HCT116 (cell line): ENCODE data around the gene APPBP2. TPM values are rescaled to one million over a fixed set of nuclear protein-coding genes. Genes with fewer than 3 reads are reported as not detected.
"Not testable (repeated sequence)": the region's sequence is repeated elsewhere in the genome, so short reads cannot be mapped to it uniquely, and the experiment has no call there.

Source experiments
- ATAC-seq: fragments of 200-7000 bp; cut with Tn5 transposase; 2 replicates; pipeline ENCODE4 v1.9.1; 2020; ENCODE audit warnings: mild to moderate bottlenecking, moderate library complexity
- BruUV-seq: library from RNA; stranded (reverse); fragments of 400-500 nt; replicated peaks from 2 replicates; lab custom pipeline; 2021; lab: Mats Ljungman, UMichigan
- CTCF ChIA-PET: fragments of 300-600 bp; sonication (Branson Sonifier 250); formaldehyde crosslinking; loops from one replicate; lab custom pipeline; 2021; ENCODE audit warnings: antibody characterized with exemption; lab: Charles Lee
- POLR2A ChIA-PET: fragments of 300-600, 350-600 bp; sonication (Branson Sonifier 250); formaldehyde crosslinking; loops from one replicate; lab custom pipeline; 2021; ENCODE audit warnings: antibody characterized with exemption; lab: Charles Lee
- RAD21 ChIA-PET, 2 experiments: fragments of 300-600 bp; sonication (Branson Sonifier 250); formaldehyde crosslinking; loops; one replicate each; lab custom pipeline; 2023; ENCODE audit warnings: low total read pairs in 2 of 2; ENCODE audit not compliant: uncharacterized antibody in 2 of 2, unreplicated experiment in 2 of 2, low non-redundant PET in 1 of 2; lab: Charles Lee
- DNase-seq: peaks from one replicate; pipeline ENCODE4 v3.0.0-alpha.2; 2010; ENCODE audit warnings: low read depth, low spot score
- H2AFZ ChIP-seq: fragments of 200-600 bp; shearing (Covaris generic), sonication (generic); 2 replicates; pipeline ENCODE4 v1.6.1; 2017; ENCODE audit warnings: low read depth, mixed run types, mixed read lengths, antibody characterized with exemption, low read length; ENCODE audit not compliant: poor library complexity, severe bottlenecking
- H3K27ac ChIP-seq: 2 replicates; pipeline ENCODE4 v1.5.1; 2012; ENCODE audit warnings: low read depth, low read length
- H3K27me3 ChIP-seq: fragments of 200-600 bp; sonication (generic); 2 replicates; pipeline ENCODE4 v1.6.1; 2016; ENCODE audit warnings: mixed run types, low read length, mixed read lengths; ENCODE audit not compliant: insufficient read depth
- H3K36me3 ChIP-seq, 2 experiments: fragments of 200-500 bp in 1 of 2; fragments of 200-600 bp in 1 of 2; sonication (Bioruptor generic) in 1 of 2; sonication (generic) in 1 of 2; 2 replicates each; pipeline versions ENCODE4 v1.5.1 to v1.6.1; 2014 to 2016; ENCODE audit warnings: low read length in 2 of 2, inconsistent platforms in 1 of 2, mixed read lengths in 1 of 2, mixed run types in 1 of 2; ENCODE audit not compliant: insufficient read depth in 2 of 2, control insufficient read depth in 1 of 2
- H3K4me1 ChIP-seq, 2 experiments: fragments of 200-600 bp in 1 of 2; sonication (generic) in 1 of 2; 2 replicates each; pipeline versions ENCODE4 v1.5.1 to v1.6.1; 2012 to 2017; ENCODE audit warnings: low read length in 2 of 2, inconsistent platforms in 1 of 2, mild to moderate bottlenecking in 1 of 2, mixed read lengths in 1 of 2, mixed run types in 1 of 2, moderate library complexity in 1 of 2; ENCODE audit not compliant: insufficient read depth in 2 of 2, control insufficient read depth in 1 of 2
- H3K4me2 ChIP-seq: fragments of 200-600 bp; sonication (generic); 2 replicates; pipeline ENCODE4 v1.6.1; 2017; ENCODE audit warnings: mixed run types, low read length, mixed read lengths
- H3K4me3 ChIP-seq, 2 experiments: fragments of 200-600 bp in 1 of 2; sonication (generic) in 1 of 2; replicated peaks in 1 of 2; 2 replicates each; pipeline ENCODE4 v1.5.1; 2011 to 2016; ENCODE audit warnings: low read length in 2 of 2, control low read depth in 1 of 2, low read depth in 1 of 2, mild to moderate bottlenecking in 1 of 2, mixed read lengths in 1 of 2, mixed run types in 1 of 2
- H3K79me2 ChIP-seq: fragments of 200-600 bp; sonication (generic); 2 replicates; pipeline ENCODE4 v1.6.1; 2017; ENCODE audit warnings: mild to moderate bottlenecking, mixed run types, low read length, moderate library complexity, mixed read lengths; ENCODE audit not compliant: insufficient read depth
- H3K9ac ChIP-seq: fragments of 200-600 bp; sonication (generic); 2 replicates; pipeline ENCODE4 v1.6.1; 2016; ENCODE audit warnings: low read length, mixed read lengths
- H3K9me2 ChIP-seq: fragments of 200-600 bp; sonication (generic), shearing (Covaris generic); 2 replicates; pipeline ENCODE4 v1.6.1; 2017; ENCODE audit warnings: mixed run types, mild to moderate bottlenecking, moderate library complexity; ENCODE audit not compliant: insufficient read depth
- H3K9me3 ChIP-seq, 2 experiments: fragments of 200-500 bp in 1 of 2; fragments of 200-600 bp in 1 of 2; sonication (Bioruptor generic) in 1 of 2; sonication (generic) in 1 of 2; 2 replicates each; pipeline ENCODE4 v1.6.1; 2014 to 2017; ENCODE audit warnings: low read length in 2 of 2, mixed read lengths in 2 of 2, inconsistent platforms in 1 of 2, low read depth in 1 of 2, mild to moderate bottlenecking in 1 of 2, mixed run types in 1 of 2, moderate library complexity in 1 of 2; ENCODE audit not compliant: control insufficient read depth in 1 of 2, insufficient read depth in 1 of 2
- H4K20me1 ChIP-seq: fragments of 200-600 bp; sonication (generic), shearing (Covaris generic); 2 replicates; pipeline ENCODE4 v1.6.1; 2017; ENCODE audit warnings: mixed run types, mild to moderate bottlenecking, moderate library complexity; ENCODE audit not compliant: insufficient read depth
- CBX3 ChIP-seq: IDR thresholded peaks from 2 replicates; pipeline ENCODE4 v1.6.1; 2012; ENCODE audit warnings: low read depth
- EZH2phosphoT487 ChIP-seq: fragments of 200-600 bp; IDR thresholded peaks from 2 replicates; pipeline ENCODE4 v1.6.1; 2018; ENCODE audit warnings: antibody characterized with exemption, borderline replicate concordance
- FOSL1 ChIP-seq: IDR thresholded peaks from 2 replicates; pipeline ENCODE4 v1.6.1; 2012; ENCODE audit warnings: low read depth
- JUND ChIP-seq: IDR thresholded peaks from 2 replicates; pipeline ENCODE4 v1.6.1; 2012
- RAD21 ChIP-seq: IDR thresholded peaks from 2 replicates; pipeline ENCODE4 v1.6.1; 2012; ENCODE audit warnings: low read depth, mild to moderate bottlenecking
- SRF ChIP-seq: IDR thresholded peaks from 2 replicates; pipeline ENCODE4 v1.6.1; 2012; ENCODE audit warnings: low read depth
- ZNF274 ChIP-seq: fragments of 200-500 bp; sonication (Bioruptor generic); IDR thresholded peaks from 2 replicates; pipeline ENCODE4 v1.6.1; 2014; ENCODE audit warnings: mild to moderate bottlenecking, low read depth, low read length, inconsistent platforms
- intact Hi-C: fragments of 100-400 bp; cut with micrococcal nuclease; formaldehyde crosslinking; loops from 2 replicates; pipeline ENCODE4 v1.10.0; 2022
- total RNA-seq: library from RNA; stranded (reverse); gene quantifications from one replicate; pipeline ENCODE4 v1.2.1, GENCODE V29; 2021; ENCODE audit not compliant: unreplicated experiment

The APPBP2 gene
- total RNA-seq, 1 experiment from 2014 or later = 35.8 TPM

DNA sequence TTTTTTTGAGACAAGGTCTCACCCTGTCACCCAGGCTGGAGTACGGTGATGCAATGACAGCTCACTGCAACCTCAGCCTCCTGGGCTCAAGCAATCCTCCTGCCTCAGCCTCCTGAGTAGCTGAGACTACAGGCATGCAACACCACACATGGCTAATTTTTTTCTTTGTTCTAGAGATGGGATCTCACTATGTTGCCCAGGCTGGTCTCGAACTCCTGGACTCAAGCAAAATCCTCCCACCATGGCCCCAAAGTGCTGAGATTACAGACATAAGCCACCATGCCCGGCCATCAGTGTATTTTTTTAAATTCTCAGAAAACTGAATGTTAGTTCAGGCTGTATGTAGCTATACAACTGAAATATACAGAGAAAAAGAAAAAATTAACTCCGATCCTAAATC is 6.2 kb downstream of the APPBP2 start (continued):
- TF ChIP-seq FOSL1 = no peak
- no peak for TF ChIP-seq SRF
- no peak for TF ChIP-seq JUND
- no peak for TF ChIP-seq ZNF274
- no peak for TF ChIP-seq CBX3
- no peak for TF ChIP-seq EZH2phosphoT487
- no peak for TF ChIP-seq RAD21

DNA sequence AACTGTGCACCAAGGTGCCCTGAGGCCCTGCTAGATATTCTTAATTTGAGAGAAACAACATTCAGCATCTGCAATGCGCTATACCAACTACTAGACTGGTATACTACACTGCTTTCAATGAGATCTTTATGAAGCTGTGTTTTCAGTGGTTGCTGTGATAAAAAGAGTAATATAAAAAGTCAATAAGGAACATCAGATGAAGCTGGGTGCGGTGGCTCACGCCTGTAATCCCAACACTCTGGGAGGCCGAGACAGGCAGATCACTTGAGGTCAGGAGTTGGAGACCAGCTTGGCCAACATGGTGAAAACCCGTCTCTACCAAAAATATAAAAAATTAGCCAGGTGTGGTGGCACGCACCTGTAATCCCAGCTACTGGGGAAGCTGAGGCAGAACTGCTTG is 10.4 kb downstream of the APPBP2 start:
- H2AFZ ChIP-seq, CTCF ChIA-PET, POLR2A ChIA-PET, H3K27ac ChIP-seq, RAD21 ChIA-PET, intact Hi-C loops, H3K4me3 ChIP-seq, H3K9me3 ChIP-seq, H4K20me1 ChIP-seq, H3K9me2 ChIP-seq, H3K4me1 ChIP-seq, BruUV-seq, DNase-seq, H3K9ac ChIP-seq, H3K27me3 ChIP-seq, ATAC-seq, H3K4me2 ChIP-seq: not testable (repeated sequence)
- Histone ChIP-seq H3K79me2 (peaks cover 80% of the 10 kb centered on the region), H3K36me3 (peaks cover 6 to 13% of the 10 kb centered on the region in 2 experiments)

DNA sequence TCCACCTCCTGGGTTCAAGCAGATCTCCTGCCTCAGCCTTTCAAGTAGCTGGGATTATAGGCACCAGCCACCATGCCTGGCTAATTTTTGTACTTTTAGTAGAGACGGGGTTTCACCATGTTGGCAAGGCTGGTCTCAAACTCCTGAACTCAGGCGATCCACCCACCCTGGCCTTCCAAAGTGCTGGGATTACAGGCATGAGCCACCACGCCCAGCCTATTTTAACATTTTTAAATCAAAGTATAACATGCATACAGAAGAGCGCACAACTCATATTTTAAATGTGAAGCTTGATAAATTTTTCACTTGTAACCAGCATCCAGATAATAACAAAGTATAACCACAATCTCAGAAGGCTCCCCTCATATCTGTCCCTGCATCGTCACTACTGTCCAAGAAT is 10.8 kb downstream of the APPBP2 start:
- RAD21 ChIA-PET, H2AFZ ChIP-seq, CTCF ChIA-PET, DNase-seq, H4K20me1 ChIP-seq, H3K27me3 ChIP-seq, POLR2A ChIA-PET, intact Hi-C loops, H3K4me2 ChIP-seq, H3K4me3 ChIP-seq, H3K4me1 ChIP-seq, ATAC-seq, H3K9ac ChIP-seq, H3K9me2 ChIP-seq, BruUV-seq, H3K9me3 ChIP-seq, H3K27ac ChIP-seq: not testable (repeated sequence)
- peaks cover 80% of the 10 kb centered on the region for H3K79me2 ChIP-seq
- H3K36me3 ChIP-seq = peaks cover 5 to 12% of the 10 kb centered on the region in 2 experiments; a peak in 3 of 4 replicates
